Measurements from ENCODE around the gene HAGH. TPM values are rescaled to one million over a fixed set of nuclear protein-coding genes. Genes with fewer than 3 reads are reported as not detected.
A peak's percentile ranks its signal among the peaks of the same experiment; 100 is the strongest.

HAGH gene
- total and polyA plus RNA-seq, 9 of the 15 experiments (the other 6 are each of a cell fraction or from before 2014, with no cell fraction given), result 0.46 to 35.1 (median 16.8) TPM

- no peak for TF ChIP-seq ZHX1 (conservative IDR thresholded peaks at IDR 0.05; ENCODE audit: low read length)
- TF ChIP-seq ZNF239 (CRISPR knock-in tag; IDR thresholded peaks at IDR 0.05), result no peak; the same call in 1 of the 2 replicates
- no peak for TF ChIP-seq ZNF586 (CRISPR knock-in tag; conservative IDR thresholded peaks at IDR 0.05)
- TF ChIP-seq ZNF408 (CRISPR knock-in tag; IDR thresholded peaks at IDR 0.05; ENCODE audit: low read depth), result no peak
- TF ChIP-seq GATA2 (CRISPR knock-in tag; IDR thresholded peaks at IDR 0.05), result no peak
- TF ChIP-seq ZNF668 (CRISPR knock-in tag; IDR thresholded peaks at IDR 0.05), result no peak
- TF ChIP-seq WHSC1 (IDR thresholded peaks at IDR 0.05; ENCODE audit: low read length), result no peak
- no peak for TF ChIP-seq ZBTB11 (CRISPR knock-in tag; IDR thresholded peaks at IDR 0.05)
- TF ChIP-seq ZNF133 (CRISPR knock-in tag; IDR thresholded peaks at IDR 0.05), result no peak
- TF ChIP-seq NFE2 (IDR thresholded peaks at IDR 0.05; ENCODE audit: low read depth), result no peak
- no peak; the same call in 1 of the 2 replicates for TF ChIP-seq JUN (IDR thresholded peaks at IDR 0.05; ENCODE audit: borderline replicate concordance, low read depth, low read length)
- TF ChIP-seq JUN (CRISPR knock-in tag; IDR thresholded peaks at IDR 0.05; ENCODE audit: borderline replicate concordance), result no peak
- no peak for TF ChIP-seq JUNB (CRISPR knock-in tag; conservative IDR thresholded peaks at IDR 0.05)
- peak; percentile 44; the same call in 1 of the 2 replicates for TF ChIP-seq FOXP1 (CRISPR knock-in tag; IDR thresholded peaks at IDR 0.05)
- TF ChIP-seq SRSF9 (IDR thresholded peaks at IDR 0.05; ENCODE audit: borderline replicate concordance, low read depth, low read length), result no peak
- TF ChIP-seq IFI16 (CRISPR knock-in tag; IDR thresholded peaks at IDR 0.05), result no peak
- TF ChIP-seq DPF2 (IDR thresholded peaks at IDR 0.05), result no peak
- peak; percentile 76 for TF ChIP-seq RB1 (IDR thresholded peaks at IDR 0.05; ENCODE audit: low read depth)
- no peak for TF ChIP-seq ETS2 (tag; IDR thresholded peaks at IDR 0.05; ENCODE audit: borderline replicate concordance, poor library complexity, severe bottlenecking)
- no peak for TF ChIP-seq BHLHE40 (IDR thresholded peaks at IDR 0.05; ENCODE audit: low read length)
- no peak for TF ChIP-seq RBM15 (IDR thresholded peaks at IDR 0.05; ENCODE audit: insufficient read depth, low read length)
- no peak for TF ChIP-seq MAFG (tag; conservative IDR thresholded peaks at IDR 0.05)
- no peak for TF ChIP-seq SREBF2 (CRISPR knock-in tag; IDR thresholded peaks at IDR 0.05)
These were observed 44.0 kb downstream of the HAGH start, which contains the start of the genes NUBP2 and SPSB3 (continued) for GRCh38 chr16:1782408-1783264.

Data from K562 (cell line).